HG03354 (cell line): Measurements from ENCODE around the gene CNOT4.

Source experiments
- ATAC-seq: cut with Tn5 transposase; IDR thresholded peaks from one replicate; pipeline ENCODE4 v1.9.1; 2021; ENCODE audit warnings: mild to moderate bottlenecking; ENCODE audit not compliant: unreplicated experiment, poor library complexity, severe bottlenecking

Gene CNOT4

DNA sequence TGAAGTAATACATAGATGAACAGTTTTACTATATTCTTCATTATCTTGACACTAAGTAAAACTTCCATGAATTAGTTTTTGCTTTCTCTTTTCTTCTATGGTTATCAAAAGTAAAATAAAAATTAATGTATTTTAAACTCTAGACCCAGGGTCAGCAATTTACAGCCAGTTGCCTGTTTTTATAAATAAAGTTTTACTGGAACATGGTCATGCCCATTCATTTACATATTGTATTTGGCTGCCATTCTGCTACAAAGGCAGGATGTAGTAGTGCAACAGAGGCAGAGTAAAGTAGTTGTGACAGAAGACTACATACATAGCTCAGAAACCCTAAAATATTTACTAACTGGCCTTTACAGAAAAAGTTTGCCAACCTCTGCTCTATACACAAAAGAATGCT, 98.8 kb downstream of the CNOT4 start:
- ATAC-seq, result no peak

DNA sequence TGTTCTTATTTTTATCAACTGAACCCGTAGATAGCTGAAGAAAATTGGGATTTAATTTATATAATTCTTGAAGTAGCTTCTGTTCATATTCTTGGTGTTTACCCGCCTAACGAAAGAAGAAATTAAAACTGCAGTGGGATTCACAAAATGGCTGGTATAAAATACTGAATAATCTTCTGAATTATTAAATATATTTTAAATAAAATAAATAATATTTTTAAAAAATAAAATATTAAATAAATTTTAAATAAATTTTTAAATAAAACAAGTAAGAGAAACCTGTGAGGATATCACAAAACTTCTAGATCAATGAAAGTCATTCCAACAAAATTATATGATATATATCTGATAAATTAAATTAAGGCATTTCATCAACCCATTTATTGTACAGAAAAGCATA, 99.4 kb downstream of the CNOT4 start:
- no peak for ATAC-seq

DNA sequence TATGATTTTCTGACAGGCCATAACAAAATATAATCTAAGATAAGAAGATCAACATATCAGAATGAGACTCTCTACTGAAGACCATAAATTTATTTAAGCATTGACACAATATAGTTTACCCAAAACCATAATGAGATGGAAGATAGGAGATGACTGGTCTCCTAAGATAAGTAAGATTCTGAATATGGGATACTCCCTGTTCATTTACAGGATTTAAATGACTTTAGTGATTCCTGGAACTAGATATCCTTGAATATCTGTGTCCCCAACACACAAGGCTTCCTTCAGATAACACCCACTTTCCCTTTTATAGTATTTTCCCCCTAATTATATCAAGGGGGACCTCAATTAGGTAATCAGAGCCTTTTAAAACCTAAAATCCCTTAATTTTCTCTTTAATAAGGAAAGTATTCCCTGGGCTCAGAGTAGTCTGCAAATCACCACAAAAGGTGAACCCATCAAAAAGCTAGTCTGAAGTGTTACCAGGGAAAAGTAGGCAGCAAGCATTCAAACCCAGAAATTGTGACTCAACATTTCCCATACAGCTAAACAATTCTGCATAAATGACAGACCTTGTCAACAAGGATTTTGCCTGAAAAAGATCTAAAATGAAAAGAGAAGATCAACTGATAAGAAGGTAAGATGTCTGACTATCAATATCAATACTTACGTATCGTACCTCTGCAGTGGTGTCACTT, 99.9 kb downstream of the CNOT4 start:
- ATAC-seq, result no peak

DNA sequence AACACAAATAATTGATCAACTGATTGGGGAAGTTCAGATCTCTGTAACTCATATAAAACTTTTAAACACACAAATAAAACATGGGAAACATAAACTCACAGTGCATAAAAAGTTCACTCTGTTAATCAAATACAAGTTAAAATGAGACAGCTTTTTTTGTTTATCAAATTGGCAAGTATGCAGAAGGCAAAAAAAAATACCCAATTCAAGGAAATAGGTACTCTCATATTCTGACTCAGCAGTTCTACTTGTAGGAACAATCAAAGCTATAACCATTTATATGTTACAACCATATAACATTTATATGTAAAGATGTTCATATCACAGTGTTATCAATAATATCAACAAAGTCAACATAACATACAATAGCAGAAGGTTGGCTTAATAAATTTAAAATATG, 102.0 kb downstream of the CNOT4 start:
- ATAC-seq, result no peak

DNA sequence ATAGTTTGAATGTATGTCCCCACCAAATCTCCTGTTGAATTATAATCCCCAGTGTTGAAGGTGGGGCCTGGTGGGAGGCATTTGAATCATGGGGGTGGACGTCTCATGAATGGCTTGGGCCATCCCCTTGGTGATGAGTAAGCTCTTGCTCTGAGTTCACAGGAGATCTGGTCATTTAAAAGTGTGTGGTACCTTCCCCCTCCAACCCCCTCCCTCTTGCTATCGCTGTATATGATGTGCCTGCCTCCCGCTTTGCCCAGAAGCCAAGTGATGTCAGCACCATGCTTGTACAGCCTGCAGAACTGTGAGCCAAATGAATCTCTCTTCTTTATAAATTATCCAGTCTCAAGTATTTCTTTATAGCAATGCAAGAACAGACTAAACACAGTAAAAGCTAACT, 103.0 kb downstream of the CNOT4 start:
- ATAC-seq, result no peak

DNA sequence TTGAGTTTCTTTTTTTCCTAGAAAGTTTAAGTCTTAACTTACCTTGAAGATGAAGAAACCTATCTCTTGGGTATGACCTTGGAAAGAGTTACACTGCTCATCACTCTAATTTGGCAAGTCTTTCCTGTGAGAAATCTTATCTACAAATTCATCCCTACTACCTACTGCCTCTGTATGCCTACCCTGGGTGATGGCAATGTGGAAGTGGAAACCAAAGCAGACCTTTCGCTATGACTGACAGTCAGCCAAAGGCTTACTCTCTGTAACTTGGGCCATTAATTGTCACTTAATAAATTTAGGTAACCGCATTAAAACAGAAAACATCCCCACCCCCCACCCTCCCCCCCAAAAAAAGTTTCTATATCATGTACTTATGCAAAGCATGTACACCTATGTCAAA, 103.9 kb downstream of the CNOT4 start:
- no peak for ATAC-seq

DNA sequence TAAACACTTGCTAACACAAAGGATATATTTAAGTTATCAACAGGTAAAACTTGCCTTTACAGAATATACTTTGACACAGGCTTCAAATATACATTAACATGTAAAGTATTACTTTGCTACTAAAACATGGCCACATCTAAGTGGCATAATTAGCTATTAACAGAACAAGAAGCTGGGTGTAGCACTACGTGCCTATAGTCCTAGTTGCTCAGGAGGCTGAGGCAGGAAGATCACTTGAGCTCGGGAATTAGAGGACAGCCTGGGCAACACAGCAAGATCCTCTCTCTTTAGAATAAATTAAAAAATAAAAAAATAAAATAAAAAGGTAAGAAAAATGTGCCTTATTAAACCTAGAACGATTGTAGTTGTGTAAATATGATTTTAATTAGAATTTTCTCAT, 106.6 kb downstream of the CNOT4 start:
- ATAC-seq, result no peak

DNA sequence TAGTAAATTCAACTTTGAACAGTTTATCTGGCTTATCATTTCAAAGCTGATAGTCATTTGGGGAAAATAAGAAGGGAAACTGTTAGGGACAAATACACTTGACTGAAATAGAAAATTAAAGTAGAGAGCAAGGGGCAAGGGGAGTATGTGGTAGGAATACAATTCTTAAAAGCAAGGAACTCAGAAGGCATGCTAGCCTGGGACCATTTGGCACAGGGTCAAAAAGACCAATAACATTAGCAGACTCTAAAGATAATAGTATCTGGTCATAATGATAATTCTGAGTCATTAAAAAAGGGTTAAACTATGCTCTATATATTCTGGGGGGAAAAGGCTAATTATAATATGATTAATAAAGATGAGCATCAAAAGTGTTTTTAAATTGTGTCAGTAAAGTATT, 112.2 kb downstream of the CNOT4 start:
- ATAC-seq, result no peak

DNA sequence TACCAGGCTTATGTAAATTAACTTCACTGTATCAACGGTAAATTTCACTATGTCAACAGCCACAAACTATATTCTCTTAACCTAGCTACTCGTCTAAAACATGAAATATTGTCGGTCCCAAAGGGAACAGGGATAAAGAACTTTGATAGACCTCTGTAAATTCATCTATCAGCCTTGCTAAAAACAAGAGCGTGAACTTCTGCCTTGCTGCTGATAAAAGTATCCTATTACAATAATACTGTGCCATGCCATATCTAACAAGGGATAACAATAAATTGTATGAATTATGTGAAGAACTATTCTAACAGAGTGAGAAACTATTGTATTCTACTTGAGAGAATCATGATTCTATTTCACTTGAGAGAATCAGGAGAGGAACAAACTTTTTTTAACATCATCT, 117.2 kb downstream of the CNOT4 start:
- no peak for ATAC-seq

DNA sequence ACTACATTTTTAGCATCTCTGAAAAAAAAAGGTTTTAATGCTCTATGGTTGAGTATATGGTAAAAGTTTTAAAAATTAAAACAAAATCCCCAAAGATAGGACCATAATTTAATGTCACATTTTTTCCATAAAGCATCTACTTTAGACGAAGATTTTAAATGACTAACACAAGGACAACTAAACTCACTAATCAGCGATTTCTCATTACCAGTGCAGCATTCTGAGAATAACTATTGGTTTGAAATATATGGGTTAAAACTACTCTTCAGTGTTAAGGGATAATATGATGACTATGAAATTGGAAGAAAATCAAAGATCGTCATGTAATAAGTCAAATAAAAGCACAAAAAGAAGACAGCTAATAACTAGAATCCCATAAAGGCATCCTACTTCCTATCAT, 118.4 kb downstream of the CNOT4 start:
- no peak for ATAC-seq

DNA sequence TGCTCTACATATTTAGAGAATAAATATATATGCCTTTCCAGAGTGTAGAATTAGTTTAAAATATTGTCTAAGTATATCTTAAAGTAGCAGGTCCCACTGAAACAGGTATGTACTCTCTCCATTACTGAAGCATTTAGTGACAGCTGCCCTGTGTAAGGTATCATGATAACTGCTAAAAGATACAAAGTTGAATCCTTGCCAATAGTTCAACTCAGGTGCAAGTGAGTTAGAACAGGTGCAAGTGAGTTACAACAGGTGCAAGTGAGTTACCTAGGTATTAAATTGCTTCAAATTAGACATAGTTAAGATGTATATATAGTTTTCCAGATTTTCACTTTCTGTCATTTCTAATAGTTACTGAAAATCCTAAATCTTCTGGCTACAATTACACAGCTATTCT, 119.1 kb downstream of the CNOT4 start:
- no peak for ATAC-seq

DNA sequence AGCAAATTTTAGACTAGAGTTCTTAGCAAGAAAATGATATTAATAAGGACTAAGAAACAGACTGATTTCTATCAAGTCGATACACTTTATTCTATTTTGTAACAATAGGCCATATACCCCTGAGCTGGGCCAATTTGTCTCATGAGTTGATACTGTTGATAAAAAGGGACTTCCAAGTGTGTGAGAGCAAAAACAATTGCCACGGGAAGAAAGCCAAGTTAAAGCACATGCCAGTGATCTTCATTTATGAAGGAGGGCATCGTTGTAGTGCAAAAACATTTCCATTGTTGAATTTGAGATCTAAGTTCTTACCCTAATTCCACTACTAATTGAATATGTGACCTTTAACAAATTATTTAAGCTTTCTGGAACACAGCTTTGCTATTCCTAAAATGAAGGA, 119.9 kb downstream of the CNOT4 start:
- no peak for ATAC-seq

DNA sequence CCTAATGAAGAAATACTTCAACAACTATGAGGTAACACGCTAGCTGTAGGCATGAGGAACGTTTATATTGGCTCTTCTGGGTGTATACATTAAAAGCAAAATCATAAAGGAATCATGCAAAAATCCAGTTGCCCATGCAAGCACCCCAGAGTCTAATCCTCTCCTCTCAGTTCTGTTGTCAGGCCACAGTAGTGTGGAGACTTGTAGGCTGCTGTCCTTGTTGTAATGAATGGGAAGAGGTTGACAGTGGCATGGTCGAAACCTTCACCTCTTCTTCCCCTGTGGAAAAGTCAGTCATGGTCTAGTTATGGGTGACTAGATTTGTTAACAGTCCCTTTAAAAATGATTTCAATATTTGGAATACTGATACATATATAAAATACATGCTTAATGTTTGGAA, 121.3 kb downstream of the CNOT4 start:
- ATAC-seq, result no peak

DNA sequence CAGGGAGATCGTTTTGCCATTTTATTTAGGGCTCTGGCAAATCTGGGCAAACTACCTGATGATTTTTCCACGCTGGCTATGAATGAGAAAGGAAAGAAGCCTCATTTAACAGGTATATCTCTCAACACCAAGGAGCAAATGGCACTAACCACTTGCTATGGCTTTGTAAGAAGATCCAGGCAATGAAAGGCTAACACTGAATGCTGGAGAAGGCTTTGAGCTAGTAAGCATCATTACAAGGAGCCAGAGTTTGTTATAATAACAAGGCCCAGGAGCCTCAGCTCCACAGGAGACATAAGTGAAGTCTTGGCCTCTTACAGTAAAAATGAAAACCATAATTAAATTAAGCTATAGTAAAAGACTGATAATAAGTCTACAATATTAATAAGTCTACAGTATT, 123.1 kb downstream of the CNOT4 start:
- no peak for ATAC-seq

DNA sequence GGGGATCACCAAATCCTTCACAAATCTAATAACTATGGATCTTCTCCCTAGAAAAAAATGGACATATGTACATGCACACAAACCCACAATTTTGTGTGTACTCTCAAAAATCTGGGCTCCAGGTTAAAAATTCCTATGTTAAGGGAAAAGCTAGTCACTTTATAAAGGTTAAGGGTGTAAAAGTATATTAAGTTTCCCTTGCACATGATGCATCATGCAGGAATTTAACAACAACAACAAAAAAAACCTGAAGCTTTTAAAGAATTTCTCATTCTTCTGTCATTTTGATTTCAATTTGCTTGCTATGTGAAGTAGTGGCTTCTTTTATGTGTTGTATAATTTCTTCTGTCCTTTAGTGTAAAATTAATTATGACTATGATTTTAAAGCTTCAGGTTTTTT, 123.7 kb downstream of the CNOT4 start:
- no peak for ATAC-seq

DNA sequence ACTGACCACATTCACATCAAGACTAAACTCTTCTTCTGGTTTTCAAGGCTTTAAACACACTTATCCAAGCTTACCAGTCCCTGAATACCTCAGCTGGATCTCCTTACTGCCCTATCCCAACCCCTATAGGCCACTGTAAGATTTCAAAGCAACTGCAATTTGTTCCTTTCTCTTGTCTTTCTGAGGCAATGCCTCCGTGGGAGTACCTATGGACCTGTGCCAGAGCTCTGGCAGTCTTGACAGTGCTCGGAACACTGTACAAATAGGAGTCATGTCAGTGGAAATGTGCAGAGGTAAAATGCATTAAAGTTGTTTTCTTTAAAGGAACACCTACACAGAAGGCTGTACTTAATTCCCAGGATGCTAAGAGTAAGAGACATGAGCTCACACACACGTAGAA, 124.7 kb downstream of the CNOT4 start:
- ATAC-seq, result no peak

DNA sequence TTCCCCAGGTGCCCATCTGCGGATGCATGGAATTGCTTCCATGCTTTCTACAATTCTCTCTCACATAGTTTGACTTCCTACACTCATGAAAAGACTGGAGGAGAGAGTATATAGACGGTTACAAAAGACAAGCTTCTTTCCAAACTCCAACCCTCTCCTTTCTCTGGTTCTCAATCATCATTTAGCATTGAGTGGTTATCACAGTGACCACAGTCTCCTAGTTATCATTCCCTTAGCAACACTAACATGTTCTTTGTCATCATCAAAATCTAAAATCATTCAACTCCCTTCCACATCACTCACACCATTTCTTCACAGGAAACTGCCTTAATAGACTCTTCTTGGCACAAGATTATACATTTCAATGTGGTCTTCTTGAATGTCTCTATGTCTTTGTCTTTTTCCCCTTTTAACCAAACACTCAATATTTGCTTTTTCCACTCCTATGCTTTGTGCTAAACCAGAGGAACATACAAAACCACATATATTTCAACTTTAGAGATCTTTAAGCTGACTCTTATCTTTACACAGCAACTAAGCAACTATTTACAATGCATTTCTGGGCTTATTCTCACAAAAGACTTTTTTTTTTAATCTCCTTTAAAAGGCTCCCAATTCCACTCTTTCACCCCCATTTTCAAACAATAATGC, 126.3 kb downstream of the CNOT4 start:
- no peak for ATAC-seq

DNA sequence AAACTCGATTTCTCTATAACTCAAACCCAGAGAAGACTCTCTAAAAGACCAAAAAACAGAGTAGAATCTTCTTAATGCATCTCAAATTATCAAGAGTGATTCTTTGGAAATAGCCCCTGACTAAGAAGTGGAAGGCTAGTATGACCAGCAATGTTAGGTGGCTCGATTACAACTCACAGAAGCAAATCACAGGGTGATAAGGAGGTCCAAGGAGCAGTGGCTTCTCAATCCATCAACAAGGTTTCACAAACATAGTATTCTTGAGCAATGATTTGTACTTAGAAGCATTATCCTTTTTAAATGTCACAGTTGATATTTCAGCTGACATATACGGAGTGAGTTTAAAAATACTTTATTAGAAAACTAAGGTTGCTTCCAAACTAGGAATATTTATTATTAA, 127.7 kb downstream of the CNOT4 start:
- no peak for ATAC-seq

DNA sequence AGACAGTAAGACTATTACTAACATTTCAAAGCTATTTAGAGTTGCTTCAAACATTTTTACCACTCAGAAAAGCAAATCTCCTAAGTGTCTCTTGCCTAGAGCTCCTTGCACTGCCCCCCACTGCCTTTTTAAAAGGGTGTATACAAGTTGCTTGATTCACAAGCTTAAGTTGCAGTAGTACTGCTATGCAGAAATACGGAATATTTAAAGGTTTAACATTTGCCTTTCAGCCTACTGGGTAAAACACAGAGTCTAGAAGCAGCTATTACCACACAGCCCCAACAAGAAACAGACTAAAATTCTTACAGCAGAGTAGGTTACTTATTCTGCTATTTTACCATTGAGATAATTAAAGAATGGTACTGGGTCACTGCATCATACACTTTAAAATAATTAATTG, 128.5 kb downstream of the CNOT4 start:
- no peak for ATAC-seq

DNA sequence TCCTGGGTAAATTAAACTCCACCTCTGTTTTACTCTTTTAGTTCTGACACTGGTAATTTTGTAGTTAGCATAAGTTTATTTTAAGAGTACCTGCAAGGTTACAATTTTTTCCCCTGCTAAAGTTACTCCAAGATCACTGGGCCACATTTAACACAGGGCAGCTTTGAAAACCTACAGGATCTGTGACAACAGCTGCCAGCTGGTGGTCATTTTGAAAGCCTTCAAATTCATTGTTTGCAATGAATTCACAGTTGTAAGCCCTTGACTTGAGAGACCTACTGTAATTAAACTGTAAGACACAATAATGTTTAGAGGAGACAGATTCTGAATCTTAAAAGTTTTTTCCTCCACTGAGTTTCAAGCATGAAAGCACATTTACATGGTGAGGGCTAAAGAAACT, 129.6 kb downstream of the CNOT4 start:
- ATAC-seq, result no peak

DNA sequence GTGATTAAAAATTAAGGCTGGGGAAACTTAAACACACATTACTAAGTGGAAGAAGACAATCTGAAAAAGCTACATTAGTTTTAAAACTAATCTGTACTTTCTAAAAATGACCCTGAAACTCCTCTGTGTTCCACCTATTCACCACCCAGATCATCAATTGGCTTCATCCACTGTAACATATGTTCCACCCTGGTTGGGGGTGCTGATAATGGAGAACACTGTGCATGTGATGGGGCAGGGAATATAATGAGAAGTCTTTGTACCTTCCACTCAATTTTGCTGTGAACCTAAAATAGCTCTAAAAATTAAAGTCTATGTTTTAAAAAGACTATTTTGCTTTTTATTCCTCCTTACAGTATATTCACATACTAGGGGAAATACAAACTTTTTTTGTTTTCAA, 132.7 kb downstream of the CNOT4 start:
- ATAC-seq, result no peak
